Colon (tissue), 2 donors: ENCODE results near the gene SPTLC2.
A peak's percentile ranks its signal among the peaks of the same experiment; 100 is the strongest.

Experiments used
- FAIRE-seq: peaks from 2 replicates; lab custom pipeline; 2012; peaks lifted over from hg19 to GRCh38; lab: Jason Lieb, UNC
- donor health status: control.
- donor health status: control.

Gene SPTLC2

DNA sequence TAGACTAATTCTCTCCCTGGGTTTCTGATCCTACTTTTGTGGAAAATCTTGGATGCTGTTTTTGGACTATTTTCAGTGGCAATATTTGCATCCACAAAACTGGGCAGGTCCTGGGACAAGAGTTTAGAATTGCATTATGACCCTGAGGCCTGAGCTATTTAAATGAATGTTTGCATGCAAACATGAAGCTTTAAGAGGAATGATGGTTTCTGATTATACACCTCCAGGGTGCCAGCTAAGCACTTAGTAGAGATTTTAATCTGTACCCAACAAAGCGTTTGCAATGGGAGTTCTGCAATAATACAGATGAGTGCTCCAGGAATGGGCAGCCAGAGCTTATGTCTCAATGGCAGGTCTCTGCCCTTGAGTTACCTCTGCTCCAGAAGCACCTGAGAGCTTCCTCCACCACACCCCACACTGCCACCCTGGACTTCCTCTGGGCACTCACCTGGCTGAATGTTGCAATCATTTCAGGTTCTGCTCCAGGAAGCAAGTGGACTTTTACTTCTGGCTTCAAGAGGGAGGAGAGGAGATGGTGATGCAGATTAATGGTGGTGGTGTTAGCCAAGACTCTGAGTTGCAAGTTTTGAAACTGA, 6.0 kb upstream of the SPTLC2 start:
- FAIRE-seq: no peak

DNA sequence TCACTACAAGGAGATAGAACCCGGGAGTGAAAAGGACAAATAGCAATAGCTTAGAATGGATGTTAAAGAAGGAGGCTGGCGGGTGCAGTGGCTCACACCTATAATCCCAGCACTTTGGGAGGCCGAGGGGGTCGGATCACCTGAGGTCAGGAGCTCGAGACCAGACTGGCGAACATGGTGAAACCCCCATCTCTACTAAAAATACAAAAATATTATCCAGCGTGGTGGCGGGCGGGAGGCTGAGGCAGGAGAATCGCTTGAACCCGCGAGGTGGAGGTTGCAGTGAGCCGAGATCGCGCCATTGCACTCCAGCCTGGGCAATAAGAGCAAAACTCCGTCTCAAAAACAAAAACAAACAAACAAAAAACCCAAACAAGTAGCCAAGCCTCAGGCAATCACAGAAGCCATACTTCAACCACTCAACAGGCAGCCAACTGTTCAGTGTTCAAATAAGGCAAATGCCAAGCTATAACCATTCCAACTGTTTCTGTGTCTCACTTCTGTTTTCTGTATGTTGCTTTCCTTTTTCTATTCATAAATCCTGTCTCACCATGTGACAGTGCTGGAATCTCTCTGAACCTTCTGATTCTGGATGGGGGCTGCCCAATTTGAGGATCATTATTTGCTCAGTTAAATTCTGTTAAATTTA, 3.9 kb upstream of the SPTLC2 start:
- FAIRE-seq: no peak

DNA sequence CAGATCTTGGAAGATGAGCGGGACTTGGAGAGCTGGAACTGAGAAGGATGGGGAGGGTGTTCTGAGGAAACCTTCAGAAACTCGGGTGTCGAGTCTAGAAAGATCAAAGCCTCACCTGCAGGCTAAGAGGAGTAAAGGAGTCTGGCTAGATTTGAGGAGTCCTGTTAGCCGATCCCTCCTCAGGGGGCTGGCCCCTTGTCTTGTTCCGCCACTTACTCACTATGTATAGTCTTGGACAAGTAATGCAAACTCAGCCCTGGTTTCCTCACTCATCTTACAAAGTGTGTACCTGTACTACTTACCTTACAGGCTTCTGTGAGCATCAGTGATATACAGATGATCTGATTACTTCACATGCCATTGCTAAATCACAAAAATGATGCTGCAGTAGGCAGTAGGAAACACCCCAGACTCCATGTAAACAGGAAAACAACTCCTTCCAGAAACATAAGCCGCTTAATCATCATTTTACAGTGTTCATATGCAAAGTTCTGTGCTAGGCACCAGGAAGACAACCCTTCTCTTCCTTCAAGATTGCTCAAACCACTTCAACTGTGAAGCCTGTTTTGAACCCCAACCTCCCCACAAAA, 2.0 kb upstream of the SPTLC2 start:
- FAIRE-seq: no peak

- no peak for FAIRE-seq
Observed at GRCh38 chr14:77616133-77616453, 344 bp downstream of the SPTLC2 start.

- FAIRE-seq: no peak
Observed at GRCh38 chr14:77615361-77616132, 890 bp downstream of the SPTLC2 start.

DNA sequence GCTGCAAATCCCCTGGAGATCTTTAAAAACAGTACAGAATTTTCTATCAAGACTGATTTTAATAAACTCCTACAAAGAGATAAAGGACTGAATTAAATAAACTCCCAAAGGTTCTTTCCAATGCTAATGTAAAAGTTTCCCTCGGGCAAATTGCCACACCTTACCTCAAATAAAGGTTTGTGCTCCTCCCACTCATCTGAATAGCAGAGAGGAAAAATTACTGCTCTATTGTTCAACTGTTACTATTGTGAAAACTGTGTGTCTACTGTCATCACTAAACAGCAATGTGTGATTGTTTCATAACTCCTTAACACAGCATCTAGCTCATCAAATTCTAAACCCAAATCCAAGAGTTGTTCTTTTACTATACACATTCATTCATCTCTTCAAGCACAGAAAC, 3.2 kb downstream of the SPTLC2 start:
- FAIRE-seq: no peak

DNA sequence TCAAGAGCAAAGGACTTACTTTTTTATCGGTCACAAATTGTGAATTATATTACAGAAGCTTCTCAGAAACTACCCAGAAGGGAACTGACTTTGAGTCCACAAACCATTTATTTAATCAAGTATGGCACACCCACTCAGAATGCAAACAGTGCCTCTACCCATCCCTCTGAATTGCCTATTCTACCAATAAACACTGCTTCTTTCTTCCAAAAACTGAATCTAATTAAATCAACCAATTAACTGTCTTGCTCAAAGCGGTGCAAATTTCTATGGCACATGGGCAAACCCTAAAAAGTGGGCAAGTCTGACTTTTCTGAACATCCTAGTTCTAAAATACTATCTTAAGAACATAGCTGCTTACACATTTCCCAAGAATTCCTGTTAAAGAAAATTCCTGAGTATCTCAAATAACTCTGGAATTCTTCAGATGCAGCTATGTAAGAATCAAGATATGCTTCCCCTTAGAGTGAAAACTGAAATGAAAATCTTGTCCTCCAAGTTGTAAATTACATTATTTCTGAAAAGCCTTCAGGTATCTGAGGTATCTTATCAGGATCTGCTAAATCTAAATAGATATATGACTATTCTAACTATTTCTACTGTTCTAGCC, 4.3 kb downstream of the SPTLC2 start:
- no peak for FAIRE-seq

GRCh38 chr14:77610553-77610952, 5.9 kb downstream of the SPTLC2 start:
- no peak for FAIRE-seq

GRCh38 chr14:77609922-77610321, 6.5 kb downstream of the SPTLC2 start:
- FAIRE-seq: no peak

GRCh38 chr14:77607741-77608302, 8.6 kb downstream of the SPTLC2 start:
- no peak for FAIRE-seq

- no peak for FAIRE-seq
Observed at GRCh38 chr14:77605392-77605972, 11.0 kb downstream of the SPTLC2 start.

GRCh38 chr14:77603654-77604255, 12.7 kb downstream of the SPTLC2 start:
- no peak for FAIRE-seq

- no peak for FAIRE-seq
Observed at GRCh38 chr14:77603031-77603430, 13.4 kb downstream of the SPTLC2 start.

DNA sequence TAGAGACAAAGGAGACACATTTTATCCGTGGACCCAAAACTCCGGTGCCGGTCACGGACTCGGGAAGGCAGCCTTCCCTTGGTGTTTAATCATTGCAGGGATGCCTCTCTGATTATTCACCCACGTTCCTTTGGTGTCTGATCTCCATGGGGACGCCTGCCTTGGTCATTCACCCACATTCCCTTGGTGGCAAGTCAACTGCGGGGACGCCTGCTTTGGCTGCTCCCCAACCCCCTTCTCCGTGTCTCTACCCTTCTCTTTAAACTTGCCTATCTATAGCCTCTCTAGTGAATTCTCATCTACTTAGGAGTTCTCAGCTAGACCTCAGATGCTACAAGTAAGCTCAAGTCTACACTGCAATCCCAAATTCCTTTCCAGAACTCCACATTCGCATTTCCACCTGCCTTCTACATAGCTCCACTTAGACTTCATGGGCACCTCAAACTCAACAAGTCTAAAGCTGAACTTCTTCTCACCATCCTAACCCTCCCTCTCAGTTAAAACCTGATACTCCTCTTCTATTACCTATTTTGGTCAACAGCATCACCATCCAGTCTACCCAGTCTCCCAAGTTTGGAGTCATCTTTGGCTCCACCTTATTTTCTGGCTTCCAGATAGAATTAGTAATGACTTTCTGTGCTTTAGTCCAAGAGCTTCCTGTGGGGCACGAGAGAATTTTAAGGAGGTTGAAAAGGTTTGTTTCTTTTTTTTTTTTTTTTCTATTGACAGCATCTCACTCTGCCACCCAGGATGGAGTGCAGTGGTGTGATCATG, 14.4 kb downstream of the SPTLC2 start:
- no peak for FAIRE-seq

DNA sequence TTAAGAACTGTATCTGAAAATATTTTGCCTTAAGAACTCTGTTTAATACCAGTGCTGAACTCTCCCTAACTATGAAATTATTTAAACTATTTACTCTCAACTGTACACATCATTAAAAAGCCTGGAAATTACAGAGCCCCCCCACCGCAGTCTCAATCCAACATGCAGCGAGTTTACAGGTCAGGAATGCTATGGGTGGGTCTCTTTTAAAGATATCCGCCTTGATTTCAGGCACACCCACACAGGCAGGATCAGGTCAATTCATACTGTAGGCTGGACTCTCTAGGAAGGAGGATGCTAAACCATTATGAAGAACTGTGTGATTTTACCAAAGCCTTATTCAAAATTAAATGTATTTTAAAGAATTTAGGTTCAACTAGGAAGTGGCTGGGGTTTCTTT, 16.5 kb downstream of the SPTLC2 start:
- no peak for FAIRE-seq

DNA sequence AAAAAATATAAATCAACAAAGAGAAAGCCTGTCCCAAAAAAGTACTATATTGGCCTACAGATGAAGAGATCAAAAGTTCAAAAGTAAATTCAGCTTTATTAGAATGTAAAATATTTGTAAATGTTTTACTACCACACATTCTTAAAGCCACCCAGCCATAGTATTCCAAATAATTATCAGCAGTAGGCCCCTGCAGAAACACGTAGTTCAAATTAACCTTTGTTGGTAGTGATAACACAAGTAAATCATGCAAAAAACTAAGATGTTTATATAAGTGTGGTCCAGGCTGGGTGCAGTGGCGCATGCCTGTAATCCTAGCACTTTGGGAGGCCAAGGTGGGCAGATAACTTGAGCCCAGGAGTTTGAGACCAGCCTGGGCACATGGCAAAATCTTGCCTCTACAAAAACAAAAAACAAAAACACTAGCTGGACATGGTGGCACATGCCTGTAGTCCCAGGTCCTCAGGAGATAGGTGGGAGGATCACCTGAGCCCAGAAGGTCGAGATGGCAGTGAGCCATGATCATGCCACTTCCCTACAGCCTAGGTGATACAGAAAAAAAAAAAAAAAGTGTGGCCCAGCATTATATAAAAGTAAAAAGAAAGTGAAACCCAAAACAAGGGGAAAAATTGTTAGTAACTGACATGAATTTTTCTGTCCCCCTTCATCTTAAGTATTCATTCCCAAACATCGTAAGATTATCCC, 17.9 kb downstream of the SPTLC2 start:
- FAIRE-seq: no peak

DNA sequence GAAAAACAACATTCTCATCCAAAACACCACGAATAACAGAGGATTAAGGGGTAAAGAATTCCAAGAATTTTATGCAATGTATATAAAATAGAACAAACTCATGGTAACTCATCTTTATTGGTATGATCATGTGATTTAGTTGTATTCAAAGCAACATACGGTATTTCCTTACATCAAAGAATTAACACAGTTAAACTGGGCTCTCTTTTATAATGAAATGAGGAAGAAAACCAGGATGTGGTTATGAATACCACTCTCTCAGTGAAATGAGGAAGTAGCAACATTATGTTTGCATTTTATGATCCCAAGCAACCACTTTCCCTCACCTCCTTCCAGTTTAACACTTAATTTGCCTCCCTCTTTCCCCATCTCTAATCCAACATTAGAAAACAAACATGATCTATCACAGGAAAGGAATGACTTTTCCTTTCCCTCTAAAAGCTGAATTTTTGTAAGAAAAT, 22.9 kb downstream of the SPTLC2 start:
- FAIRE-seq: peak; percentile 83

- FAIRE-seq: no peak
Observed at GRCh38 chr14:77590845-77591485, 25.5 kb downstream of the SPTLC2 start.

DNA sequence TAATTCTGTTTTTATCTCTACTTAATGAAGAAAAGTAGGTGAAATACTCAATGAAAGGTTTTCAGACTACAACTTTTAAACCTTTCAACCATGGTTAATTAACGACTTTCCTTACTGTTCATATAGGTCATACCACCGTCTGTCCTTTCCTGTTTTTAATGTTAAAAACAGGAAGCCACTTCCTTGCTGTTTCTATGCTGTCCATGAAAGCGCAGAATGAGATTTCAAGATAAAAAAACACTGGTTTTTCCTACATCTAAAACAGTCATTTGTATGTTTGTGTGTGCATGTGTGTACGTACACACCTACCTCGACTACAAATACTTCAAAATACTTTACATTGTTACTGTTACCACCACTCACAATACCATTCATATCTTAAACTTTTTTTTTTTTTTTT, 27.3 kb downstream of the SPTLC2 start:
- FAIRE-seq: no peak
